RWPE2 (cell line): ENCODE measurements around the gene FUNDC2.
A peak's percentile ranks its signal among the peaks of the same experiment; 100 is the strongest.

Experiments
- ATAC-seq: fragments of 200-7000 bp; cut with Tn5 transposase; 3 replicates; pipeline ENCODE4 v1.9.1; 2021; ENCODE audit warnings: low read depth
- DNase-seq: peaks from one replicate; pipeline ENCODE4 v3.0.0-alpha.2; 2020; ENCODE audit warnings: low spot score
- H3K27ac ChIP-seq: fragments of 450-650 bp; 2 replicates; pipeline ENCODE4 v1.5.1; 2017; ENCODE audit warnings: mild to moderate bottlenecking; ENCODE audit not compliant: poor library complexity, severe bottlenecking
- H3K27me3 ChIP-seq: fragments of 250-450 bp; sonication (Bioruptor Pico); 2 replicates; pipeline ENCODE4 v1.5.1; 2021; ENCODE audit warnings: mild to moderate bottlenecking, moderate library complexity; ENCODE audit not compliant: insufficient read depth, poor library complexity, severe bottlenecking
- H3K36me3 ChIP-seq: fragments of 250-450 bp; sonication (Bioruptor Pico); 2 replicates; pipeline ENCODE4 v1.5.1; 2020; ENCODE audit warnings: low read depth, mild to moderate bottlenecking, moderate library complexity
- H3K4me1 ChIP-seq: fragments of 250-450 bp; sonication (Bioruptor Pico); 2 replicates; pipeline ENCODE4 v1.5.1; 2021; ENCODE audit warnings: mild to moderate bottlenecking, moderate library complexity; ENCODE audit not compliant: insufficient read depth, poor library complexity, severe bottlenecking
- H3K4me3 ChIP-seq: fragments of 250-450 bp; sonication (Bioruptor Pico); 2 replicates; pipeline ENCODE4 v1.5.1; 2021; ENCODE audit warnings: mild to moderate bottlenecking, moderate library complexity; ENCODE audit not compliant: severe bottlenecking
- H3K9me3 ChIP-seq: fragments of 250-450 bp; sonication (Bioruptor Pico); 2 replicates; pipeline ENCODE4 v1.5.1; 2021; ENCODE audit warnings: mild to moderate bottlenecking, moderate library complexity; ENCODE audit not compliant: severe bottlenecking
- TF ChIP-seq, protein P1 (sequence below): fragments of 450-650 bp; IDR thresholded peaks from one replicate; pipeline ENCODE4 v1.5.1; 2017; ENCODE audit warnings: mild to moderate bottlenecking, moderate library complexity; ENCODE audit not compliant: poor library complexity, severe bottlenecking

FUNDC2 gene

DNA sequence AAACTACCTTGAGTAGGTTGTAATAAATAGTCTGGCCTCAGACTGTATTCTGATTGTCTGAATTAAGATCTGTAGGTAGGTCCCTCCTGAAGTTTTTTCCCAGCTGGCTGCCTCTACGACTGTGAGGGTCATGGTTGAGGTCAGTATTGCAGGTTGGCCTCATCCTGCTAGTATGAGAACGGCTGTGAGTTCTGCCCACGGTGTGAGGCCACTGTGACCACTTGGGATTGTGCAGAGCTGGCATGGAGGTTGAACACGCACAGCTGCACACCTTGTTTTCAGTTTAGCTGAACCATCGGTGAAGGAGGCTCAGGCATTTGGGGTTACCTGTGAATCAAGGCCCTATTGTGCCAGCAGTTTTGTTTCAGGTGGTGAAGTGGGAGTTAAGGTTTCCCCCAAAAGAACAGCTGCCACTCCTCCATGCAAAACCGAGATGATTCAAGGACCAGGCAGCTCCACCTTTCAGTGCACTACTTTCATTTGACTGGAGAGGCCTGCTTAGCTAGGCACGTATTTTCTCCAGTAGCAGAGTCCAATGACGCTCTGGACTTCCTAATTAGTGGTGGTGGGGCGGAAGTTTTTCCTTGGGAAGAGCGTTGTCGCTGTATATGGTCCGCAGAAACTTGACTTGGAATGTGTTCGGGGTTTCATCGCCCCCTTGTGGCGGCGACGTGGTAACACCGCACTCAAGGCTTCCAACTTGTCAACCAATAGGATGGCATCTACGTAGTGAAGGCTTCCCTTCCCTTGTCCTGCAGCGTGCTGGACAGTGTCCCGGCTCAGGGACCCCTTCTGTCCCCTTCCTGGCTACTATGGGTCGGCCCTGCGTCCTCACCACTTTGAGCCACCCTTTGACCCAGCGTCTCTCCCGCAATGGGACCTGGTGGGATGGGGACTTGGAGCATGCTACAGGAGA lies 30.5 kb downstream of the FUNDC2 start:
- peaks cover 8% of the 10 kb centered on the region for H3K36me3 ChIP-seq
- no peaks in the 10 kb centered on the region for H3K27me3 ChIP-seq
- H3K4me1 ChIP-seq = no peaks in the 10 kb centered on the region
- H3K9me3 ChIP-seq = no peaks in the 10 kb centered on the region
- ATAC-seq = peak; percentile 78
- H3K27ac ChIP-seq = no peak overlapping the region
- TF ChIP-seq, protein P1, sequence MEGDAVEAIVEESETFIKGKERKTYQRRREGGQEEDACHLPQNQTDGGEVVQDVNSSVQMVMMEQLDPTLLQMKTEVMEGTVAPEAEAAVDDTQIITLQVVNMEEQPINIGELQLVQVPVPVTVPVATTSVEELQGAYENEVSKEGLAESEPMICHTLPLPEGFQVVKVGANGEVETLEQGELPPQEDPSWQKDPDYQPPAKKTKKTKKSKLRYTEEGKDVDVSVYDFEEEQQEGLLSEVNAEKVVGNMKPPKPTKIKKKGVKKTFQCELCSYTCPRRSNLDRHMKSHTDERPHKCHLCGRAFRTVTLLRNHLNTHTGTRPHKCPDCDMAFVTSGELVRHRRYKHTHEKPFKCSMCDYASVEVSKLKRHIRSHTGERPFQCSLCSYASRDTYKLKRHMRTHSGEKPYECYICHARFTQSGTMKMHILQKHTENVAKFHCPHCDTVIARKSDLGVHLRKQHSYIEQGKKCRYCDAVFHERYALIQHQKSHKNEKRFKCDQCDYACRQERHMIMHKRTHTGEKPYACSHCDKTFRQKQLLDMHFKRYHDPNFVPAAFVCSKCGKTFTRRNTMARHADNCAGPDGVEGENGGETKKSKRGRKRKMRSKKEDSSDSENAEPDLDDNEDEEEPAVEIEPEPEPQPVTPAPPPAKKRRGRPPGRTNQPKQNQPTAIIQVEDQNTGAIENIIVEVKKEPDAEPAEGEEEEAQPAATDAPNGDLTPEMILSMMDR = peak; percentile 65
- no peak for DNase-seq
- H3K4me3 ChIP-seq = no peak overlapping the region

DNA sequence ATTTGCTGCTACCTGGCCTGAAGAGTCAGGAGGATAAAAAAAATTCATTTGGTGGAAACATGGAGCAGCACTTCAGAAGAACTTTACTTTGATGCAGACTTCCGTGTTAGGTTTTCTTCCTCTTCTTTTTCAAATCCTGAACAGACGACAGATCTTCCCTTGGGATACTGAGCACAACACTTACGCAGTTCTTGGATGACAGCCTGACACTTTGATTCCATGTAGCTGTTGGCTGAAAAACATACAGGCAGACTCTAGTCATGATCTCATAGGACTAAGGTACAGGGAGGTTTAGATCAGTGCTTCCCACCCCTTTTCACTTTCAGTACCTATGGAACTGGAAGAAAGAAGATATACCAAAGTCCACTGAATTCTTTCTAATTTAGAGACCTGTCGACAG lies 35.1 kb downstream of the FUNDC2 start:
- H3K4me1 ChIP-seq = peaks cover 11% of the 10 kb centered on the region
- H3K27me3 ChIP-seq = no peaks in the 10 kb centered on the region
- TF ChIP-seq, protein P1 = no peak
- H3K9me3 ChIP-seq = no peaks in the 10 kb centered on the region
- H3K27ac ChIP-seq = no peak overlapping the region
- DNase-seq (no peak), ATAC-seq (no peak)
- no peak overlapping the region for H3K4me3 ChIP-seq
- peaks cover 13% of the 10 kb centered on the region for H3K36me3 ChIP-seq

DNA sequence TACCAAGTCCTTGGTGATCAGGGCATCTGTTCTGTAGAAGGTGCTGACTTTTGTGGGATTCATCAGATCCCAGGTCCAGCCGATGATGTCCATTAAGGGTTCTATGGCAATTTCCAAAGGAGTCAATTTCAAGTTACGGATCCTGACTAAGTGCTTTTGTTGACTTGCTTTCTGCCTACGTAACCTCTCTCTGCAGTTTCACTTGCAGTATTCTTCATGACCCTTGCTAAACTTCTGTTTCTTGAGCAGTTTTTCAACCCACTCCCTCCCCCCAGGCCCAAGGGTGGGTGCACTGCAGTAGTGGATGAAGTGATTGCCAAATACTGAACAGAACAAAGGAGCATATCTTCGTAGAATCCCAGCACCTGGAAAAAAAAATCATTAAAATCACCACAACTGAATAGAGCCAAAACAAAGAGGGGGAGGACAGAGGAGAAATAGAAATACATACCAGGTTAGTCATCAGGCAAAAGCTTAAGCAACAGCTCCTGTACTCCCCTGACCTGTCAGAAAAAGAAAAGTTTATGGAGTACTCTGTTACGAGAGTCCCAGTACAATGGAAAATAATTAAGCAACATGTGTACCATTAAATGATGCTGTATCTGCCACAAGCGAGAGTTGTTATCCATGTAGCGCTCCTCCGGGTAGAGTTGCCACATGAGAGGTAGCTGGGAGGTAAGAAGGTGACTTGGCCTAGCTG lies 38.5 kb downstream of the FUNDC2 start:
- peaks cover 10% of the 10 kb centered on the region for H3K36me3 ChIP-seq
- H3K9me3 ChIP-seq = no peaks in the 10 kb centered on the region
- no peaks in the 10 kb centered on the region for H3K27me3 ChIP-seq
- peak; percentile 87 for ATAC-seq
- peaks cover 29% of the 10 kb centered on the region for H3K4me1 ChIP-seq
- DNase-seq = no peak
- TF ChIP-seq, protein P1 = no peak
- H3K27ac ChIP-seq = peak overlapping the region; percentile 52
- H3K4me3 ChIP-seq = peak overlapping the region; percentile 16

DNA sequence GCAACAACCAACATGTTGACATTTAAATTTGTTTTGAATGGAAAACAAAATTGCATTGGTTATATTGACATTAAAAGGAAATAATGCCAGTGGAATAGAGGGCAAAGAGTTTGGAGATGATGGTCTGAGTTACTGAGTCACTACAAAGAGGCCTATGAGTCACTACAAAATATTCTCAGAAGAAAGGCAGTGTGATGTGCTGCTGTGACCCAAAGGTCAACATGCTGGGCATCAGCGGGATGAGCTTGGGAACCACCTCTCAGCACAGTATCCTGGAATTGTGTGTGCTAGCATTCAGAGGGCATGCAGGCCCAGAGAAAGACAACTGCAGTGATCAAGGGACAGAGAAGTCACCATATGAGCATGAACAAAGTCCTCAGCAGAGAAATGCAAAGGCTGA lies 41.5 kb downstream of the FUNDC2 start:
- H3K27ac ChIP-seq = no peak overlapping the region
- peak; percentile 35; the same call in 2 of the 3 replicates for ATAC-seq
- TF ChIP-seq, protein P1 = no peak

More for the DNA sequence above, 41.5 kb downstream of the FUNDC2 start:
- no peaks in the 10 kb centered on the region for H3K9me3 ChIP-seq
- DNase-seq = no peak
- peaks cover 29% of the 10 kb centered on the region for H3K4me1 ChIP-seq
- no peak overlapping the region for H3K4me3 ChIP-seq
- no peaks in the 10 kb centered on the region for H3K27me3 ChIP-seq
- peaks cover 4% of the 10 kb centered on the region for H3K36me3 ChIP-seq
